GM12801 (cell line): ENCODE data around the gene ARHGAP9.

ENCODE experiments used
- CTCF ChIP-seq: IDR thresholded peaks from one replicate; pipeline ENCODE4 v1.5.1; 2011; ENCODE audit warnings: control low read depth; ENCODE audit not compliant: insufficient read length; ENCODE audit errors: extremely low read depth

Gene ARHGAP9

GRCh38 chr12:57441846-57442427, 37.7 kb downstream of the ARHGAP9 start:
- no peak for TF ChIP-seq CTCF

- no peak for TF ChIP-seq CTCF
These were observed 39.9 kb downstream of the ARHGAP9 start for GRCh38 chr12:57439762-57440266.

GRCh38 chr12:57438400-57438799, 41.3 kb downstream of the ARHGAP9 start:
- TF ChIP-seq CTCF = no peak

- TF ChIP-seq CTCF = no peak
These were observed 44.4 kb downstream of the ARHGAP9 start for GRCh38 chr12:57435293-57435692.

- TF ChIP-seq CTCF = no peak
These were observed 45.0 kb downstream of the ARHGAP9 start, which contains the start of gene INHBC for GRCh38 chr12:57434517-57435223. INHBC (plus strand) TSS chr12:57434784; CDS start chr12:57434887, 103 bp downstream.

- TF ChIP-seq CTCF = no peak
These were observed 46.3 kb downstream of the ARHGAP9 start for GRCh38 chr12:57433370-57433769.

GRCh38 chr12:57431654-57432188, 47.9 kb downstream of the ARHGAP9 start:
- no peak for TF ChIP-seq CTCF
